ENCODE measurements around the gene ST8SIA1.

ST8SIA1 gene

GRCh38 chr12:22321018-22321605, 13.4 kb downstream of the ST8SIA1 start:
- CTCF ChIA-PET, result no interaction called here

More at GRCh38 chr12:22321018-22321605, 13.4 kb downstream of the ST8SIA1 start:
- TF ChIP-seq ZIC2 (tag by site-specific recombination; IDR thresholded peaks at IDR 0.05) (no peak), ZNF394 (tag by site-specific recombination; IDR thresholded peaks at IDR 0.05; ENCODE audit: borderline replicate concordance) (no peak), ZNF19 (tag by site-specific recombination; IDR thresholded peaks at IDR 0.05; ENCODE audit: low read depth) (no peak), ZSCAN30 (tag by site-specific recombination; IDR thresholded peaks at IDR 0.05) (no peak), KLF10 (tag by site-specific recombination; IDR thresholded peaks at IDR 0.05) (no peak), ZNF426 (tag by site-specific recombination; IDR thresholded peaks at IDR 0.05) (no peak), ZSCAN18 (tag by site-specific recombination; IDR thresholded peaks at IDR 0.05) (no peak), KLF1 (tag by site-specific recombination; IDR thresholded peaks at IDR 0.05) (no peak), ZNF555 (tag by site-specific recombination; conservative IDR thresholded peaks at IDR 0.05) (no peak), ZNF223 (tag by site-specific recombination; IDR thresholded peaks at IDR 0.05) (no peak), MYNN (tag by site-specific recombination; IDR thresholded peaks at IDR 0.05; ENCODE audit: borderline replicate concordance) (no peak), ZNF596 (tag by site-specific recombination; IDR thresholded peaks at IDR 0.05) (no peak), ZNF777 (tag by site-specific recombination; IDR thresholded peaks at IDR 0.05; ENCODE audit: borderline replicate concordance) (no peak), OVOL3 (tag by site-specific recombination; IDR thresholded peaks at IDR 0.05) (no peak), ZBTB49 (tag by site-specific recombination; IDR thresholded peaks at IDR 0.05; ENCODE audit: low read depth) (no peak), ZNF645 (tag by site-specific recombination; IDR thresholded peaks at IDR 0.05) (no peak), ZNF560 (tag by site-specific recombination; IDR thresholded peaks at IDR 0.05; ENCODE audit: borderline replicate concordance) (no peak), ZNF148 (tag by site-specific recombination; IDR thresholded peaks at IDR 0.05; ENCODE audit: borderline replicate concordance) (no peak), HOXA7 (CRISPR knock-in tag; IDR thresholded peaks at IDR 0.05; ENCODE audit: borderline replicate concordance) (no peak)
- Histone ChIP-seq H3K27ac (ENCODE audit: extremely low read depth, low read depth, low read length) (no peak overlapping the region), H3K36me3 (ENCODE audit: control insufficient read depth in 2 of 2, insufficient read depth in 1 of 2, low read length in 2 of 2) (no peaks in the 10 kb centered on the region), H3K4me3 (ENCODE audit: low read depth, low read length) (no peak overlapping the region), H3K4me1 (ENCODE audit: control insufficient read depth, insufficient read depth, low read length) (no peaks in the 10 kb centered on the region), H3K9me3 (ENCODE audit: control insufficient read depth, insufficient read depth, low read depth, low read length) (no peaks in the 10 kb centered on the region)
- POLR2A ChIA-PET, result no interaction called here
